Spleen (tissue), 7 donors: Measurements from ENCODE around the gene USP49.

Source experiments
- POLR2A ChIP-seq, 3 donors: fragments of 450-650 bp; IDR thresholded peaks; one replicate each; pipeline ENCODE4 v1.5.1; 2017; ENCODE audit warnings: antibody characterized with exemption in 3 of 3, mild to moderate bottlenecking in 1 of 3
- POLR2AphosphoS5 ChIP-seq, 3 donors: sonication (generic); formaldehyde crosslinking; IDR thresholded peaks; one replicate each; pipeline ENCODE4 v1.5.1; 2017; ENCODE audit warnings: antibody characterized with exemption in 3 of 3
- TF ChIP-seq, protein P1 (sequence below), 11 experiments: fragments of 200-600 bp in 7 of 11; fragments of 450-650 bp in 4 of 11; sonication (generic) in 4 of 11; IDR thresholded peaks in 8 of 11; conservative IDR thresholded peaks in 3 of 11; 1 replicate in 7 of 11; 2 replicates in 4 of 11; pipeline versions ENCODE4 v1.4.0 to v1.8.0; 2016 to 2021; ENCODE audit warnings: antibody characterized with exemption in 11 of 11, inconsistent platforms in 4 of 11, mild to moderate bottlenecking in 1 of 11
- donor health status: DM: no; HTN: no; CAD: no; lungs with moderate emphysema.
- donor health status: DM: no; HTN: no; CAD: no.
- donor health status: DM: no; HTN: no; CAD: no.

DNA sequence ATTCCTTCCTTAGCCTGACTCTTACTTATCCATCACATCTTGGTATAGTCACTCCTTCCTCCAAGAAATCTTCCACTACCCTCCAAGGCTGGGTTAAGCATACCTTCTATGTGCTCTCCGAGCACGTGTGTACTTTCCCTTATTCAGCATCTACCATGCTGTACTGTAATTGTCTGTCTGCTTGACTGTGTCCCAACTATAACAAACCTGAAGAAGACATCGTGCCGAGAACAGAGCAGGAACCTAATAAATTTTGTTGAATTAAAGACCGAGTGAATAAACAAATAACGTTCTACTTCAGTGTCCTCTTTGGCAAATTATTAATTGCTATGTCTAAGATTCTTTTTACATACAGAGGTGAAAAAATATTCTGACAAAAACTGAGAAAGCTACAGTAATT lies 35.8 kb downstream of the USP49 start:
- TF ChIP-seq POLR2AphosphoS5 (IDR thresholded peaks at IDR 0.05) (no peak), POLR2A (IDR thresholded peaks at IDR 0.05) (no peak)
- TF ChIP-seq, protein P1, sequence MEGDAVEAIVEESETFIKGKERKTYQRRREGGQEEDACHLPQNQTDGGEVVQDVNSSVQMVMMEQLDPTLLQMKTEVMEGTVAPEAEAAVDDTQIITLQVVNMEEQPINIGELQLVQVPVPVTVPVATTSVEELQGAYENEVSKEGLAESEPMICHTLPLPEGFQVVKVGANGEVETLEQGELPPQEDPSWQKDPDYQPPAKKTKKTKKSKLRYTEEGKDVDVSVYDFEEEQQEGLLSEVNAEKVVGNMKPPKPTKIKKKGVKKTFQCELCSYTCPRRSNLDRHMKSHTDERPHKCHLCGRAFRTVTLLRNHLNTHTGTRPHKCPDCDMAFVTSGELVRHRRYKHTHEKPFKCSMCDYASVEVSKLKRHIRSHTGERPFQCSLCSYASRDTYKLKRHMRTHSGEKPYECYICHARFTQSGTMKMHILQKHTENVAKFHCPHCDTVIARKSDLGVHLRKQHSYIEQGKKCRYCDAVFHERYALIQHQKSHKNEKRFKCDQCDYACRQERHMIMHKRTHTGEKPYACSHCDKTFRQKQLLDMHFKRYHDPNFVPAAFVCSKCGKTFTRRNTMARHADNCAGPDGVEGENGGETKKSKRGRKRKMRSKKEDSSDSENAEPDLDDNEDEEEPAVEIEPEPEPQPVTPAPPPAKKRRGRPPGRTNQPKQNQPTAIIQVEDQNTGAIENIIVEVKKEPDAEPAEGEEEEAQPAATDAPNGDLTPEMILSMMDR (IDR thresholded peaks at IDR 0.05 in 8 of 11, conservative IDR thresholded peaks at IDR 0.05 in 3 of 11): no peak
